Measurements from ENCODE around the gene LRRC25. TPM values are rescaled to one million over a fixed set of nuclear protein-coding genes. Genes with fewer than 3 reads are reported as not detected.

The LRRC25 gene
- total RNA-seq, 1 donor from 2014 or later: 19.3 TPM

- DNase-seq (ENCODE audit: low spot score): no peak
Measured at GRCh38 chr19:18436671-18437490, 39.5 kb upstream of the LRRC25 start.

- no peak for DNase-seq (ENCODE audit: low spot score)
Measured at GRCh38 chr19:18435842-18436670, 38.6 kb upstream of the LRRC25 start.

GRCh38 chr19:18435178-18435841 lies 37.9 kb upstream of the LRRC25 start:
- no peak for DNase-seq (ENCODE audit: low spot score)

GRCh38 chr19:18434411-18435175 lies 37.2 kb upstream of the LRRC25 start:
- DNase-seq (ENCODE audit: low spot score): no peak

- no peak for DNase-seq (ENCODE audit: low spot score)
Measured at GRCh38 chr19:18433735-18434398, 36.4 kb upstream of the LRRC25 start.

- no peak for DNase-seq (ENCODE audit: low spot score)
Measured at GRCh38 chr19:18433015-18433691, 35.7 kb upstream of the LRRC25 start.

- DNase-seq (ENCODE audit: low spot score): no peak
Measured at GRCh38 chr19:18432275-18433014, 35.0 kb upstream of the LRRC25 start.

GRCh38 chr19:18431351-18432197 lies 34.2 kb upstream of the LRRC25 start:
- DNase-seq (ENCODE audit: low spot score): no peak

GRCh38 chr19:18430417-18431144 lies 33.2 kb upstream of the LRRC25 start:
- no peak for DNase-seq (ENCODE audit: low spot score)

GRCh38 chr19:18429717-18430416 lies 32.4 kb upstream of the LRRC25 start:
- no peak for DNase-seq (ENCODE audit: low spot score)

GRCh38 chr19:18428787-18429674 lies 31.6 kb upstream of the LRRC25 start:
- peak; percentile 94 for DNase-seq (ENCODE audit: low spot score)

GRCh38 chr19:18428173-18428786 lies 30.9 kb upstream of the LRRC25 start:
- DNase-seq (ENCODE audit: low spot score): no peak

- DNase-seq (ENCODE audit: low spot score): no peak
Measured at GRCh38 chr19:18427743-18428113, 30.3 kb upstream of the LRRC25 start.

- no peak for DNase-seq (ENCODE audit: low spot score)
Measured at GRCh38 chr19:18427080-18427742, 29.8 kb upstream of the LRRC25 start.

GRCh38 chr19:18426416-18426767 lies 29.0 kb upstream of the LRRC25 start:
- no peak for DNase-seq (ENCODE audit: low spot score)
